NB4 (cell line): Measurements from ENCODE around the gene MUC12.
"Not testable (repeated sequence)": the region's sequence is repeated elsewhere in the genome, so short reads cannot be mapped to it uniquely, and the experiment has no call there.

Experiments
- DNase-seq: peaks from one replicate; pipeline ENCODE4 v3.0.0; 2010; ENCODE audit warnings: low read depth
- H3K4me3 ChIP-seq: one replicate; pipeline ENCODE4 v1.5.1; 2011; ENCODE audit warnings: mild to moderate bottlenecking, low read depth, low read length, moderate library complexity
- CTCF ChIP-seq: IDR thresholded peaks from one replicate; pipeline ENCODE4 v1.5.1; 2012; ENCODE audit warnings: low read depth, low read length
- MAX ChIP-seq: IDR thresholded peaks from 2 replicates; pipeline ENCODE4 v1.6.1; 2011; ENCODE audit warnings: low read depth, low read length
- MYC ChIP-seq: IDR thresholded peaks from 2 replicates; pipeline ENCODE4 v1.6.1; 2011; ENCODE audit warnings: low read depth, low read length
- POLR2A ChIP-seq: IDR thresholded peaks from 2 replicates; pipeline ENCODE4 v1.6.1; 2011; ENCODE audit warnings: mild to moderate bottlenecking; ENCODE audit not compliant: insufficient read length; ENCODE audit errors: extremely low read depth

The MUC12 gene

GRCh38 chr7:100983451-100984187 lies 14.3 kb downstream of the MUC12 start:
- TF ChIP-seq MYC (no peak), MAX (no peak), POLR2A (no peak), CTCF (no peak)
- no peak overlapping the region for H3K4me3 ChIP-seq
- DNase-seq, result no peak

- H3K4me3 ChIP-seq, DNase-seq: not testable (repeated sequence)
These were observed 15.0 kb downstream of the MUC12 start for GRCh38 chr7:100984241-100984918.

GRCh38 chr7:100985033-100985797 lies 15.8 kb downstream of the MUC12 start:
- not testable (repeated sequence) for H3K4me3 ChIP-seq, DNase-seq

- no peak for DNase-seq
- TF ChIP-seq POLR2A (no peak), MAX (no peak), MYC (no peak), CTCF (no peak)
- H3K4me3 ChIP-seq, result no peak overlapping the region
These were observed 22.3 kb downstream of the MUC12 start for GRCh38 chr7:100991631-100992030.

- not testable (repeated sequence) for DNase-seq, H3K4me3 ChIP-seq
These were observed 22.9 kb downstream of the MUC12 start for GRCh38 chr7:100992280-100992679.

- DNase-seq, H3K4me3 ChIP-seq: not testable (repeated sequence)
These were observed 25.3 kb downstream of the MUC12 start for GRCh38 chr7:100994671-100995070.

- not testable (repeated sequence) for H3K4me3 ChIP-seq, DNase-seq
These were observed 29.2 kb downstream of the MUC12 start for GRCh38 chr7:100998530-100998929.

GRCh38 chr7:100999334-100999733 lies 30.0 kb downstream of the MUC12 start:
- not testable (repeated sequence) for DNase-seq, H3K4me3 ChIP-seq

- not testable (repeated sequence) for H3K4me3 ChIP-seq, DNase-seq
These were observed 30.7 kb downstream of the MUC12 start for GRCh38 chr7:101000025-101000424.

- H3K4me3 ChIP-seq, DNase-seq: not testable (repeated sequence)
These were observed 33.0 kb downstream of the MUC12 start for GRCh38 chr7:101002333-101002732.

- DNase-seq, H3K4me3 ChIP-seq: not testable (repeated sequence)
These were observed 38.0 kb downstream of the MUC12 start for GRCh38 chr7:101007361-101007760.
